ENCODE data around the gene SFSWAP. TPM values are rescaled to one million over a fixed set of nuclear protein-coding genes. Genes with fewer than 3 reads are reported as not detected.

SFSWAP gene
- total and polyA plus RNA-seq, 2 of the 13 experiments (the other 11 are each of a cell fraction or from before 2014, with no cell fraction given), result 17.1 to 27.7 TPM

DNA sequence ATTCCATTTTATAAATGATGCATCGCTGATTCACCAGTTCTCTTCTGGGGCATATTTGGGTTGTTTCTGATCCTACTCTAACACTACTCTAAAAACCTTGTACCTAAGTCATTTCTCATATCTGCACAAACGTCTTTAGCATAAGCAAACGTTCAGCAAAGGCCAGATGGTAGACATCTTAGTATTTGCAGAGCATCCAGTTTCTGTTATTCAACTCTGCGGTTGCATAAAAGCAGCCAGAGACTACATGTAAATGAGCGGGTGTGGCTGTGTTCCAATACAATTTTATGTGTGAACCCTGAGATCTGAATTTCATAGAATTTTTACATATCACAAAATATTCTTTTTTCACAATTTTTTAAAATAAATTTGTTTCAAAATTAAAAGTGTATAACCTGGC is 94.5 kb downstream of the SFSWAP start:
- no peaks in the 10 kb centered on the region for H4K20me1 ChIP-seq (ENCODE audit: insufficient read depth, low read length)
- H3K27ac ChIP-seq (ENCODE audit: extremely low read length, insufficient read depth, low read length), result no peak overlapping the region
- no peak overlapping the region for H3K4me2 ChIP-seq (ENCODE audit: low read depth, low read length)
- no peaks in the 10 kb centered on the region for H3K9me3 ChIP-seq (ENCODE audit: low read length)
- H3K4me1 ChIP-seq (ENCODE audit: insufficient read depth, low read length), result no peaks in the 10 kb centered on the region
- in situ Hi-C loops (cut with HindIII; ENCODE audit: extremely low pct_ligation_motif_present, low pct_unique_long_range_greater_than_20kb), result no loop called here
- no peak for FAIRE-seq
- H3K36me3 ChIP-seq (replicated peaks in 1 of 2; ENCODE audit: control insufficient read depth in 1 of 2, insufficient read depth in 2 of 2, low read length in 2 of 2), result peaks cover 2% of the 10 kb centered on the region in 2 experiments; a peak in 2 of 5 replicates
- no peak for DNase-seq (ENCODE audit: low spot score)
- H3K27me3 ChIP-seq (ENCODE audit: control insufficient read depth in 1 of 2, insufficient read depth in 2 of 2, low read length in 2 of 2), result no peaks in the 10 kb centered on the region
- TF ChIP-seq, protein P1, sequence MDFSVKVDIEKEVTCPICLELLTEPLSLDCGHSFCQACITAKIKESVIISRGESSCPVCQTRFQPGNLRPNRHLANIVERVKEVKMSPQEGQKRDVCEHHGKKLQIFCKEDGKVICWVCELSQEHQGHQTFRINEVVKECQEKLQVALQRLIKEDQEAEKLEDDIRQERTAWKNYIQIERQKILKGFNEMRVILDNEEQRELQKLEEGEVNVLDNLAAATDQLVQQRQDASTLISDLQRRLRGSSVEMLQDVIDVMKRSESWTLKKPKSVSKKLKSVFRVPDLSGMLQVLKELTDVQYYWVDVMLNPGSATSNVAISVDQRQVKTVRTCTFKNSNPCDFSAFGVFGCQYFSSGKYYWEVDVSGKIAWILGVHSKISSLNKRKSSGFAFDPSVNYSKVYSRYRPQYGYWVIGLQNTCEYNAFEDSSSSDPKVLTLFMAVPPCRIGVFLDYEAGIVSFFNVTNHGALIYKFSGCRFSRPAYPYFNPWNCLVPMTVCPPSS (IDR thresholded peaks at IDR 0.05), result no peak
- TF ChIP-seq, protein P2, sequence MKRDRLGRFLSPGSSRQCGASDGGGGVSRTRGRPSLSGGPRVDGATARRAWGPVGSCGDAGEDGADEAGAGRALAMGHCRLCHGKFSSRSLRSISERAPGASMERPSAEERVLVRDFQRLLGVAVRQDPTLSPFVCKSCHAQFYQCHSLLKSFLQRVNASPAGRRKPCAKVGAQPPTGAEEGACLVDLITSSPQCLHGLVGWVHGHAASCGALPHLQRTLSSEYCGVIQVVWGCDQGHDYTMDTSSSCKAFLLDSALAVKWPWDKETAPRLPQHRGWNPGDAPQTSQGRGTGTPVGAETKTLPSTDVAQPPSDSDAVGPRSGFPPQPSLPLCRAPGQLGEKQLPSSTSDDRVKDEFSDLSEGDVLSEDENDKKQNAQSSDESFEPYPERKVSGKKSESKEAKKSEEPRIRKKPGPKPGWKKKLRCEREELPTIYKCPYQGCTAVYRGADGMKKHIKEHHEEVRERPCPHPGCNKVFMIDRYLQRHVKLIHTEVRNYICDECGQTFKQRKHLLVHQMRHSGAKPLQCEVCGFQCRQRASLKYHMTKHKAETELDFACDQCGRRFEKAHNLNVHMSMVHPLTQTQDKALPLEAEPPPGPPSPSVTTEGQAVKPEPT (CRISPR knock-in tag; IDR thresholded peaks at IDR 0.05; ENCODE audit: low read depth), result no peak
- TF ChIP-seq, protein P3, sequence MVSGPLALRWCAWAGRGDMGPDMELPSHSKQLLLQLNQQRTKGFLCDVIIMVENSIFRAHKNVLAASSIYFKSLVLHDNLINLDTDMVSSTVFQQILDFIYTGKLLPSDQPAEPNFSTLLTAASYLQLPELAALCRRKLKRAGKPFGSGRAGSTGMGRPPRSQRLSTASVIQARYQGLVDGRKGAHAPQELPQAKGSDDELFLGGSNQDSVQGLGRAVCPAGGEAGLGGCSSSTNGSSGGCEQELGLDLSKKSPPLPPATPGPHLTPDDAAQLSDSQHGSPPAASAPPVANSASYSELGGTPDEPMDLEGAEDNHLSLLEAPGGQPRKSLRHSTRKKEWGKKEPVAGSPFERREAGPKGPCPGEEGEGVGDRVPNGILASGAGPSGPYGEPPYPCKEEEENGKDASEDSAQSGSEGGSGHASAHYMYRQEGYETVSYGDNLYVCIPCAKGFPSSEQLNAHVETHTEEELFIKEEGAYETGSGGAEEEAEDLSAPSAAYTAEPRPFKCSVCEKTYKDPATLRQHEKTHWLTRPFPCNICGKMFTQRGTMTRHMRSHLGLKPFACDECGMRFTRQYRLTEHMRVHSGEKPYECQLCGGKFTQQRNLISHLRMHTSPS (CRISPR knock-in tag; IDR thresholded peaks at IDR 0.05; ENCODE audit: low read depth), result no peak
- TF ChIP-seq CHD4 (IDR thresholded peaks at IDR 0.05; ENCODE audit: borderline replicate concordance, low read length), result no peak
- TF ChIP-seq ZNF766 (CRISPR knock-in tag; IDR thresholded peaks at IDR 0.05; ENCODE audit: borderline replicate concordance), result no peak
- TF ChIP-seq SIX1 (CRISPR knock-in tag; IDR thresholded peaks at IDR 0.05; ENCODE audit: borderline replicate concordance), result no peak
- no peak for TF ChIP-seq ZNF326 (CRISPR knock-in tag; IDR thresholded peaks at IDR 0.05; ENCODE audit: borderline replicate concordance)
- TF ChIP-seq SMC3 (IDR thresholded peaks at IDR 0.05; ENCODE audit: low read length), result no peak
- no peak for TF ChIP-seq ZNF775 (CRISPR knock-in tag; IDR thresholded peaks at IDR 0.05; ENCODE audit: borderline replicate concordance)
- no peak for TF ChIP-seq ZSCAN12 (CRISPR knock-in tag; IDR thresholded peaks at IDR 0.05)
- TF ChIP-seq, protein P4, sequence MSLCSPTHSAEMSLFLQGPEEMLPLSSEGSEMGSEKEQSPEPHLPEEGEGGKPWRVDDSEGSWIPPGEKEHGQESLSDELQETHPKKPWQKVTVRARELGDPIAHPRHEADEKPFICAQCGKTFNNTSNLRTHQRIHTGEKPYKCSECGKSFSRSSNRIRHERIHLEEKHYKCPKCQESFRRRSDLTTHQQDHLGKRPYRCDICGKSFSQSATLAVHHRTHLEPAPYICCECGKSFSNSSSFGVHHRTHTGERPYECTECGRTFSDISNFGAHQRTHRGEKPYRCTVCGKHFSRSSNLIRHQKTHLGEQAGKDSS (CRISPR knock-in tag; IDR thresholded peaks at IDR 0.05; ENCODE audit: borderline replicate concordance, low read depth), result no peak
- TF ChIP-seq MTF1 (CRISPR knock-in tag; IDR thresholded peaks at IDR 0.05), result no peak
- no peak for TF ChIP-seq KMT2B (CRISPR knock-in tag; IDR thresholded peaks at IDR 0.05)
- TF ChIP-seq, protein P5, sequence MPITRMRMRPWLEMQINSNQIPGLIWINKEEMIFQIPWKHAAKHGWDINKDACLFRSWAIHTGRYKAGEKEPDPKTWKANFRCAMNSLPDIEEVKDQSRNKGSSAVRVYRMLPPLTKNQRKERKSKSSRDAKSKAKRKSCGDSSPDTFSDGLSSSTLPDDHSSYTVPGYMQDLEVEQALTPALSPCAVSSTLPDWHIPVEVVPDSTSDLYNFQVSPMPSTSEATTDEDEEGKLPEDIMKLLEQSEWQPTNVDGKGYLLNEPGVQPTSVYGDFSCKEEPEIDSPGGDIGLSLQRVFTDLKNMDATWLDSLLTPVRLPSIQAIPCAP (CRISPR knock-in tag; IDR thresholded peaks at IDR 0.05; ENCODE audit: low read depth), result no peak
- no peak for TF ChIP-seq ZNF567 (CRISPR knock-in tag; IDR thresholded peaks at IDR 0.05; ENCODE audit: borderline replicate concordance)
- TF ChIP-seq, protein P6, sequence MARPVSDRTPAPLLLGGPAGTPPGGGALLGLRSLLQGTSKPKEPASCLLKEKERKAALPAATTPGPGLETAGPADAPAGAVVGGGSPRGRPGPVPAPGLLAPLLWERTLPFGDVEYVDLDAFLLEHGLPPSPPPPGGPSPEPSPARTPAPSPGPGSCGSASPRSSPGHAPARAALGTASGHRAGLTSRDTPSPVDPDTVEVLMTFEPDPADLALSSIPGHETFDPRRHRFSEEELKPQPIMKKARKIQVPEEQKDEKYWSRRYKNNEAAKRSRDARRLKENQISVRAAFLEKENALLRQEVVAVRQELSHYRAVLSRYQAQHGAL (CRISPR knock-in tag; IDR thresholded peaks at IDR 0.05; ENCODE audit: not compliant biosample characterization), result no peak
- 51% methylated on average over 5 of the region's 5 CpGs for WGBS (ENCODE audit: low lambda C conversion rate)
- no peak overlapping the region for H3K9ac ChIP-seq (ENCODE audit: insufficient read depth, low read depth, low read length)
- H2AFZ ChIP-seq (ENCODE audit: low read length), result no peak overlapping the region
- BruUV-seq (replicated peaks), result no TSS peak
- H3K79me2 ChIP-seq (ENCODE audit: insufficient read depth, low read length), result no peaks in the 10 kb centered on the region
- no peak for ATAC-seq
- ChIA-PET POLR2A (no interaction called here), CTCF (ENCODE audit: low intra/inter-chr PET ratio, low total read pairs) (no interaction called here)
- intact Hi-C loops (cut with micrococcal nuclease; ENCODE audit: unreplicated experiment), result no loop called here
- H3K4me3 ChIP-seq (replicated peaks in 1 of 3; ENCODE audit: insufficient read depth in 1 of 3, low read depth in 2 of 3, low read length in 3 of 3), result no peak overlapping the region
